ENCODE measurements around the gene AMPD3.

GRCh38 chr11:10529279-10529678, 74.2 kb downstream of the AMPD3 start:
- TF ChIP-seq POLR2A (IDR thresholded peaks at IDR 0.05; ENCODE audit: low read depth, low read length) (no peak), TAF1 (IDR thresholded peaks at IDR 0.05; ENCODE audit: low read depth, low read length) (no peak), POLR2AphosphoS5 (IDR thresholded peaks at IDR 0.05; ENCODE audit: low read depth, low read length) (no peak), SPI1 (IDR thresholded peaks at IDR 0.05; ENCODE audit: low read depth, low read length) (no peak), POU2F2 (IDR thresholded peaks at IDR 0.05; ENCODE audit: low read depth, low read length) (no peak)
